Measurements from ENCODE around the gene RAN. TPM values are rescaled to one million over a fixed set of nuclear protein-coding genes. Genes with fewer than 3 reads are reported as not detected.
"Not testable (repeated sequence)": the region's sequence is repeated elsewhere in the genome, so short reads cannot be mapped to it uniquely, and the experiment has no call there.

Gene RAN
- total and polyA plus RNA-seq, 4 experiments from 2014 or later = 289 to 868 (median 542) TPM

DNA sequence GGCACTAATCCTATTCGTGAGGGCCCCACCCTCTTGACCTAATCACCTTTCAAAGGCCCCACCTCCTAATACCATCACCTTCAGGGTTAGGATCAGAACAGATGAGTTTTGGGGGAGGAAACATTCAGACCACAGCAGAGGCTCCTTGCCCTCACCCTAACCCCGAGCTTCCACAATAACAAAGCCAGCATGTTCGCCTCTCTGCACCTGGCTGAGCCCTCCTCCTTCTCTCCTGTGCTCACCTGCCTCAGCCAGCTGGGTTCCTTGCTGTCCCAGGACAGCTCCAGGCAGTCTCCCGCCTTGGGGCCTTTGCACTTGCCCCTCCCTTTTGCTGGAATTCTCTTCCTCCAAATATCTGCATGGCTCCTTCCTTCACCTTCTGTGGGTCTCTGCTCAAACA, 9.7 kb upstream of the RAN start:
- Histone ChIP-seq H3K4me3 (ENCODE audit: low read length in 2 of 2) (no peak overlapping the region), H3K27me3 (ENCODE audit: insufficient read depth, low read length) (no peaks in the 10 kb centered on the region), H3K9me3 (ENCODE audit: control insufficient read depth in 1 of 2, low read length in 2 of 2) (no peaks in the 10 kb centered on the region), H3K27ac (ENCODE audit: low read depth, low read length) (no peak overlapping the region), H3K36me3 (ENCODE audit: insufficient read depth, low read length) (no peaks in the 10 kb centered on the region), H3K4me1 (ENCODE audit: insufficient read depth, low read length) (peaks cover under 1% of the 10 kb centered on the region)
- ChIA-PET POLR2A (ENCODE audit: partially characterized antibody) (no interaction called here), CTCF (ENCODE audit: partially characterized antibody) (interaction anchor here (1.0 kb wide), 1 partner anchor 36 kb away, joined by 3 read pairs; no protein-coding TSS in a partner anchor)
- intact Hi-C loops (cut with micrococcal nuclease) = no loop called here
- peaks cover 0 to 3% of the 10 kb centered on the region in 2 donors for H3K36me3 Mint-ChIP-seq
- no peak for DNase-seq
- peaks cover 3 to 11% (median 8%) of the 10 kb centered on the region in 4 donors for H3K4me1 Mint-ChIP-seq
- peaks cover 2 to 4% of the 10 kb centered on the region in 2 donors for H3K27me3 Mint-ChIP-seq
- peak overlapping the region in 1 of 7 donors; percentile 36 for H3K27ac Mint-ChIP-seq
- H3K9me3 Mint-ChIP-seq = peaks cover 0 to 12% (median 6%) of the 10 kb centered on the region in 8 donors
- no peak overlapping the region for H3K4me3 Mint-ChIP-seq

- Mint-ChIP-seq H3K4me1 (peaks cover 5 to 17% (median 12%) of the 10 kb centered on the region in 4 donors), H3K27ac (peak overlapping the region in 1 of 7 donors; percentile 41), H3K9me3 (peaks cover 0 to 11% (median 5%) of the 10 kb centered on the region in 8 donors)
- H3K27me3 Mint-ChIP-seq; H3K4me1 ChIP-seq (ENCODE audit: insufficient read depth, low read length); intact Hi-C loops (cut with micrococcal nuclease); H3K36me3 ChIP-seq (ENCODE audit: insufficient read depth, low read length); H3K27ac ChIP-seq (ENCODE audit: low read depth, low read length); H3K4me3 Mint-ChIP-seq; H3K27me3 ChIP-seq (ENCODE audit: insufficient read depth, low read length); POLR2A ChIA-PET (ENCODE audit: partially characterized antibody); H3K9me3 ChIP-seq (ENCODE audit: control insufficient read depth in 1 of 2, low read length in 2 of 2); H3K4me3 ChIP-seq (ENCODE audit: low read length in 2 of 2); H3K36me3 Mint-ChIP-seq; DNase-seq: not testable (repeated sequence)
- CTCF ChIA-PET (ENCODE audit: partially characterized antibody) = interaction anchor here (1.3 kb wide), 1 partner anchor 17 kb away, joined by 3 read pairs; no protein-coding TSS in a partner anchor
Observed at GRCh38 chr12:130862771-130863170, 9.1 kb upstream of the RAN start.

GRCh38 chr12:130863298-130863697, 8.6 kb upstream of the RAN start:
- H3K9me3 Mint-ChIP-seq = peaks cover 0 to 6% (median 1%) of the 10 kb centered on the region in 8 donors
- peaks cover 0 to 2% of the 10 kb centered on the region in 2 donors for H3K27me3 Mint-ChIP-seq
- Histone ChIP-seq H3K27me3 (ENCODE audit: insufficient read depth, low read length) (no peaks in the 10 kb centered on the region), H3K27ac (ENCODE audit: low read depth, low read length) (no peak overlapping the region), H3K9me3 (ENCODE audit: control insufficient read depth in 1 of 2, low read length in 2 of 2) (no peaks in the 10 kb centered on the region), H3K4me1 (ENCODE audit: insufficient read depth, low read length) (peaks cover 12% of the 10 kb centered on the region), H3K4me3 (ENCODE audit: low read length in 2 of 2) (no peak overlapping the region), H3K36me3 (ENCODE audit: insufficient read depth, low read length) (no peaks in the 10 kb centered on the region)
- peaks cover 7 to 23% (median 15%) of the 10 kb centered on the region in 4 donors for H3K4me1 Mint-ChIP-seq
- CTCF ChIA-PET (ENCODE audit: partially characterized antibody) = interaction anchor here (1.3 kb wide), 1 partner anchor 17 kb away, joined by 3 read pairs; no protein-coding TSS in a partner anchor
- no peak for DNase-seq
- POLR2A ChIA-PET (ENCODE audit: partially characterized antibody) = no interaction called here
- no peak overlapping the region for H3K4me3 Mint-ChIP-seq
- H3K36me3 Mint-ChIP-seq = peaks cover 0 to 2% of the 10 kb centered on the region in 2 donors
- intact Hi-C loops (cut with micrococcal nuclease) = no loop called here
- H3K27ac Mint-ChIP-seq = no peak overlapping the region

DNA sequence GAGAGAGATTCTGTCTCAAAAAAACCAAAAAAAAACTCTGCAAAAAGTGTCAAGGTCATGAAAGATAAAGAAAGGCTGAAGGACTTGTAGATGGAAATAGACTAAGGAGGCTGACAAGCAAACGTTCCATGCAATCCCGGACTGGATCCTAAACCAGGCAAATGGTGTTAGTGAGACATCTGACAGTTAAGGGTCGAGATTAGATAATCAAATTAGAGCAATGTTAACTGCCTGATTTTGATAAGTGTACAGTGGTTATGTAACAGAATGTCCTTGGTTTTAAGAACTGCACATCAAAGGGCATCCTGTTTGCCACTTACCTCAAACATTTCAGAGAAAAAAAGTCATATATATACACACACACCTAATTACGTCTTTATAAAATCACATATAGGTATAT, 3.5 kb upstream of the RAN start:
- H3K4me3 ChIP-seq (ENCODE audit: low read length in 2 of 2) = peak overlapping the region in 1 of 2 donors; percentile 2
- peaks cover 7% of the 10 kb centered on the region for H3K36me3 ChIP-seq (ENCODE audit: insufficient read depth, low read length)
- CTCF ChIA-PET (ENCODE audit: partially characterized antibody) = interaction anchor here (0.9 to 2.2 kb wide), 3 partner anchors 28 to 42 kb away, joined by 3 to 17 read pairs (median 4); no protein-coding TSS in a partner anchor
- DNase-seq = peak; percentile 47 to 78 (median 71)
- H3K27me3 ChIP-seq (ENCODE audit: insufficient read depth, low read length) = no peaks in the 10 kb centered on the region
- Mint-ChIP-seq H3K27me3 (no peaks in the 10 kb centered on the region), H3K27ac (peak overlapping the region; percentile 92 to 99 (median 98)), H3K4me3 (peak overlapping the region; percentile 8 to 75 (median 70)), H3K4me1 (peaks cover 29 to 56% (median 44%) of the 10 kb centered on the region in 4 donors), H3K36me3 (peaks cover 9 to 18% of the 10 kb centered on the region in 2 donors), H3K9me3 (peaks cover 0 to 2% (median 0%) of the 10 kb centered on the region in 8 donors)
- H3K27ac ChIP-seq (ENCODE audit: low read depth, low read length) = peak overlapping the region; percentile 14
- intact Hi-C loops (cut with micrococcal nuclease) = no loop called here
- peaks cover 46% of the 10 kb centered on the region for H3K4me1 ChIP-seq (ENCODE audit: insufficient read depth, low read length)
- POLR2A ChIA-PET (ENCODE audit: partially characterized antibody) = interaction anchor here (0.6 to 2.2 kb wide), 3 partner anchors 9 to 36 kb away, joined by 3 to 6 read pairs (median 3); partner anchors contain the start of gene STX2
- H3K9me3 ChIP-seq (ENCODE audit: control insufficient read depth in 1 of 2, low read length in 2 of 2) = no peaks in the 10 kb centered on the region

DNA sequence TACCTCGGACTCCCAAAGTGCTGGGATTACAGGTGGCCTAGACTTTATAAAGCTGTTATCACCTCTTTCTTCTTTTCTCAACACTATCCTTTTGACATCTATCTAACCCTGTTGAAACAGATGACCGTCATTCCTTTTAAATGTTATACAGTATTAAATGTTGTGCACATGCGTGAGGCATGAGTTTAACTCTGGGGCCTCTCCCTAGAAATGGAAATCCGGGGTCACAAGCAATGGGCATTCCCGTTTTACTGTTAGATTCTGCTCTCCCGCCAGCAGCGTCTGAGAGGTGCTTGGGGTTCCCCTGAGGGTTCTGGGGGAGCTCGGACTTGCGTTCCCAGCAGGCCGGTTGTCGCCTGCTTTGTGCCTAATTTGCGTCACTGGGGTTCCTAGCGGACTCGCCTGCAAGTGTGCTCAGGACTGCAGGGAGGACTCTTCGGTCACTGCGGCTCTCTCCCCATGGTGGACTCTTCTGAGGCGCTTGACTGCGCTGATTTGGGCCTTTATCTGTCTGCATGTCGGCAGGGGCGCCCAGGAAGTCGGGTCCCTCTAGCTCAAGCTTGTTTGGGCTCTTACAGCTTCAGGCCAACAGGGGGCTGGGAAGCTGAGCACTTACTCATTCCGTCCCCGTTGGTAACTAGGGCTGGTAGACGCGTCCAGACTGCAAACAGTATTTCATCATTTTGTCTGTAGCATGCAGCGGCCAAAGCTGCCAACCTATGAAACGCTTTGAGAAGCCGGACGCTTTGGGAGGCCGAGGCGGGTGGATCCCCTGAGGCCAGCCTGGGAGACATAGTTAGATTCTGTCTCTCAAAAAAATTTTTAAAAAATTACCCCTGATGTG, 1.2 kb upstream of the RAN start:
- Mint-ChIP-seq H3K27ac (peak overlapping the region; percentile 88 to 96 (median 94)), H3K4me1 (peaks cover 41 to 76% (median 58%) of the 10 kb centered on the region in 4 donors), H3K9me3 (peaks cover 0 to 2% (median 0%) of the 10 kb centered on the region in 8 donors), H3K36me3 (peaks cover 26 to 40% of the 10 kb centered on the region in 2 donors), H3K27me3 (no peaks in the 10 kb centered on the region), H3K4me3 (peak overlapping the region; percentile 77 to 94 (median 84))
- Histone ChIP-seq H3K4me3 (ENCODE audit: low read length in 2 of 2) (peak overlapping the region; percentile 65 to 89), H3K4me1 (ENCODE audit: insufficient read depth, low read length) (peaks cover 65% of the 10 kb centered on the region), H3K9me3 (ENCODE audit: control insufficient read depth in 1 of 2, low read length in 2 of 2) (no peaks in the 10 kb centered on the region), H3K36me3 (ENCODE audit: insufficient read depth, low read length) (peaks cover 29% of the 10 kb centered on the region), H3K27me3 (ENCODE audit: insufficient read depth, low read length) (no peaks in the 10 kb centered on the region), H3K27ac (ENCODE audit: low read depth, low read length) (peak overlapping the region; percentile 76)
- intact Hi-C loops (cut with micrococcal nuclease) = loop anchor here (1.0 kb wide), 1 partner anchor 31 kb away; the partner anchor contains the start of gene STX2
- peak; percentile 54 to 86 (median 68) for DNase-seq
- ChIA-PET CTCF (ENCODE audit: partially characterized antibody) (interaction anchor here (0.6 to 2.3 kb wide), 8 partner anchors 20 to 46 kb away, joined by 3 to 11 read pairs (median 4); no protein-coding TSS in a partner anchor), POLR2A (ENCODE audit: partially characterized antibody) (interaction anchor here (0.7 to 2.4 kb wide), 3 partner anchors 9 to 50 kb away, joined by 3 to 22 read pairs (median 4); partner anchors contain the start of gene STX2)

GRCh38 chr12:130872179-130873096, 572 bp downstream of the RAN start:
- peaks cover 62% of the 10 kb centered on the region for H3K4me1 ChIP-seq (ENCODE audit: insufficient read depth, low read length)
- peak in 3 of 5 donors; percentile 55 to 56 (median 55) for DNase-seq
- peak overlapping the region; percentile 59 to 64 for H3K4me3 ChIP-seq (ENCODE audit: low read length in 2 of 2)
- H3K36me3 ChIP-seq (ENCODE audit: insufficient read depth, low read length) = peaks cover 41% of the 10 kb centered on the region
- CTCF ChIA-PET (ENCODE audit: partially characterized antibody) = interaction anchor here (1.0 to 1.9 kb wide), 2 partner anchors 46 to 53 kb away, joined by 3 to 8 read pairs; no protein-coding TSS in a partner anchor
- H3K27me3 Mint-ChIP-seq = no peaks in the 10 kb centered on the region
- intact Hi-C loops (cut with micrococcal nuclease) = no loop called here
- peaks cover 0 to 2% (median 0%) of the 10 kb centered on the region in 8 donors for H3K9me3 Mint-ChIP-seq
- POLR2A ChIA-PET (ENCODE audit: partially characterized antibody) = interaction anchor here (0.9 to 1.0 kb wide), 2 partner anchors 34 to 46 kb away, joined by 3 read pairs; no protein-coding TSS in a partner anchor
- H3K4me3 Mint-ChIP-seq = peak overlapping the region; percentile 91 to 94 (median 93)
- no peaks in the 10 kb centered on the region for H3K27me3 ChIP-seq (ENCODE audit: insufficient read depth, low read length)
- H3K9me3 ChIP-seq (ENCODE audit: control insufficient read depth in 1 of 2, low read length in 2 of 2) = no peaks in the 10 kb centered on the region
- H3K27ac ChIP-seq (ENCODE audit: low read depth, low read length) = peak overlapping the region; percentile 66
- H3K27ac Mint-ChIP-seq = peak overlapping the region; percentile 92 to 97 (median 95)
- H3K4me1 Mint-ChIP-seq = peaks cover 40 to 79% (median 60%) of the 10 kb centered on the region in 4 donors
- peaks cover 39 to 56% of the 10 kb centered on the region in 2 donors for H3K36me3 Mint-ChIP-seq

Data from CD4-positive, alpha-beta memory T cell (primary cell).